ENCODE data around the gene PIGQ. TPM values are rescaled to one million over a fixed set of nuclear protein-coding genes. Genes with fewer than 3 reads are reported as not detected.

PIGQ gene
- total RNA-seq, 2 donors from 2014 or later, result 20.8 to 21.0 TPM

DNA sequence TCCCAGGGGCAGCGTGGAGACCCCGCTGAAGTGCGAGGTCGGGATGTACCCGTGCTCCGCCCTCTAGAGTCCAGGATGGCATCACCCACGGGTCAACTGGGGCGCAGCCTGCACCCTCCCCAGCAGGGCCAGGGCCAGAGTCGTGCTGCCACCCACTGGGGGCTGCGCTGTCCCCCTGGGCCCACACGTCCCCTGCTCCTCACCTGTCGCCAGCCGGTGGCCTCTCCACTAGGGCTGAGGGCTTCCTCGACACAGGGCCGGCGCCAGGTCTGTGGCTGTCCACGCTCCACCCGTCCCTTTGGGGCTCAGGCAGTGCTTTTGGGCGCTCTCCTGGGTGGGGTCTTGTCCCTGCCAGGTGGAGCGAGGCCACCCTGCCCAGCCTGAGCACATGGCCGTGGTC lies 21.2 kb upstream of the PIGQ start:
- Histone ChIP-seq H3K4me3 (no peak overlapping the region), H3K27me3 (no peaks in the 10 kb centered on the region), H3K36me3 (peaks cover 36% of the 10 kb centered on the region), H3K9me3 (no peaks in the 10 kb centered on the region), H3K4me1 (no peaks in the 10 kb centered on the region), H3K27ac (no peak overlapping the region)
- TF ChIP-seq CTCF (IDR thresholded peaks at IDR 0.05), result no peak
- no peak for DNase-seq (ENCODE audit: low spot score)

- no peaks in the 10 kb centered on the region for H3K4me1 ChIP-seq
- no peaks in the 10 kb centered on the region for H3K27me3 ChIP-seq
- TF ChIP-seq CTCF (IDR thresholded peaks at IDR 0.05), result no peak
- peaks cover 40% of the 10 kb centered on the region for H3K36me3 ChIP-seq
- DNase-seq (ENCODE audit: low spot score), result no peak
- H3K27ac ChIP-seq, result no peak overlapping the region
- H3K9me3 ChIP-seq, result no peaks in the 10 kb centered on the region
- no peak overlapping the region for H3K4me3 ChIP-seq
These were observed 20.1 kb upstream of the PIGQ start for GRCh38 chr16:549544-550263.

GRCh38 chr16:551210-551609 lies 18.6 kb upstream of the PIGQ start:
- no peak overlapping the region for H3K4me3 ChIP-seq
- peaks cover 40% of the 10 kb centered on the region for H3K36me3 ChIP-seq
- DNase-seq (ENCODE audit: low spot score), result no peak
- no peaks in the 10 kb centered on the region for H3K27me3 ChIP-seq
- no peak overlapping the region for H3K27ac ChIP-seq
- H3K4me1 ChIP-seq, result no peaks in the 10 kb centered on the region
- H3K9me3 ChIP-seq, result no peaks in the 10 kb centered on the region
- TF ChIP-seq CTCF (IDR thresholded peaks at IDR 0.05), result no peak

- no peak overlapping the region for H3K27ac ChIP-seq
These were observed 17.6 kb upstream of the PIGQ start for GRCh38 chr16:552171-552570.

GRCh38 chr16:553601-554296 lies 16.0 kb upstream of the PIGQ start:
- no peaks in the 10 kb centered on the region for H3K27me3 ChIP-seq
- no peaks in the 10 kb centered on the region for H3K9me3 ChIP-seq
- no peak for TF ChIP-seq CTCF (IDR thresholded peaks at IDR 0.05)
- no peak for DNase-seq (ENCODE audit: low spot score)
- peaks cover 39% of the 10 kb centered on the region for H3K36me3 ChIP-seq
- H3K4me1 ChIP-seq, result peaks cover 0 to 3% of the 10 kb centered on the region in 2 donors
- no peak overlapping the region for H3K4me3 ChIP-seq
- no peak overlapping the region for H3K27ac ChIP-seq

More at GRCh38 chr16:552171-552570, 17.6 kb upstream of the PIGQ start:
- Histone ChIP-seq H3K27me3 (no peaks in the 10 kb centered on the region), H3K4me3 (no peak overlapping the region), H3K36me3 (peaks cover 40% of the 10 kb centered on the region), H3K9me3 (no peaks in the 10 kb centered on the region), H3K4me1 (no peaks in the 10 kb centered on the region)
- no peak for DNase-seq (ENCODE audit: low spot score)
- no peak for TF ChIP-seq CTCF (IDR thresholded peaks at IDR 0.05)

All from right atrium auricular region (tissue), 2 donors.